ENCODE data around the gene UVRAG. TPM values are rescaled to one million over a fixed set of nuclear protein-coding genes. Genes with fewer than 3 reads are reported as not detected.
A peak's percentile ranks its signal among the peaks of the same experiment; 100 is the strongest.

The UVRAG gene
- total and polyA plus RNA-seq, 7 donors, result 6.2 to 16.8 (median 13.6) TPM

DNA sequence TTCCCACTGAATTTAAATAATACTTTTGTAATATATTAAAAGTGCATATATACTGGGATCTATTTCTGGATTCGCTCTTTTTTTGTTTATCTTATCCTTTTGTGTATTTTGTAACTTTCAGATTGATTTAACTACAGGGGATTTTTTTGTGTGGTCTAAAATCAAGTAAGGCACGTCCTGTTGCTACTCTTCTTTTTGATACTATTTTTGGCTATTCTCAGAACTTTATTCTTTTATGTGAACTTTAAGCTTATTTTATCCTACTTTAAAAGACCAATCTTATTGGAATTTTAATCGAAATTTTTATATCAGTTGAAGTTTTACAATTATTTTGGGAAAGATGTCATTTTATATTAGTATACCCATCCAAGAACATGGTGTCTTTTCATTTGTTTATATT, 106.8 kb downstream of the UVRAG start:
- Histone ChIP-seq H3K9me3 (no peaks in the 10 kb centered on the region), H3K36me3 (ENCODE audit: insufficient read depth in 1 of 2, low read depth in 1 of 2) (no peaks in the 10 kb centered on the region), H3K4me1 (peaks cover 26% of the 10 kb centered on the region), H3K4me3 (no peak overlapping the region), H3K27me3 (ENCODE audit: insufficient read depth in 3 of 3, low read length in 2 of 3) (no peaks in the 10 kb centered on the region), H3K27ac (no peak overlapping the region)
- WGBS, 3 donors, result 86 to 93% (median 90%) methylated on average over 3 of the region's 3 CpGs
- TF ChIP-seq, protein P1, sequence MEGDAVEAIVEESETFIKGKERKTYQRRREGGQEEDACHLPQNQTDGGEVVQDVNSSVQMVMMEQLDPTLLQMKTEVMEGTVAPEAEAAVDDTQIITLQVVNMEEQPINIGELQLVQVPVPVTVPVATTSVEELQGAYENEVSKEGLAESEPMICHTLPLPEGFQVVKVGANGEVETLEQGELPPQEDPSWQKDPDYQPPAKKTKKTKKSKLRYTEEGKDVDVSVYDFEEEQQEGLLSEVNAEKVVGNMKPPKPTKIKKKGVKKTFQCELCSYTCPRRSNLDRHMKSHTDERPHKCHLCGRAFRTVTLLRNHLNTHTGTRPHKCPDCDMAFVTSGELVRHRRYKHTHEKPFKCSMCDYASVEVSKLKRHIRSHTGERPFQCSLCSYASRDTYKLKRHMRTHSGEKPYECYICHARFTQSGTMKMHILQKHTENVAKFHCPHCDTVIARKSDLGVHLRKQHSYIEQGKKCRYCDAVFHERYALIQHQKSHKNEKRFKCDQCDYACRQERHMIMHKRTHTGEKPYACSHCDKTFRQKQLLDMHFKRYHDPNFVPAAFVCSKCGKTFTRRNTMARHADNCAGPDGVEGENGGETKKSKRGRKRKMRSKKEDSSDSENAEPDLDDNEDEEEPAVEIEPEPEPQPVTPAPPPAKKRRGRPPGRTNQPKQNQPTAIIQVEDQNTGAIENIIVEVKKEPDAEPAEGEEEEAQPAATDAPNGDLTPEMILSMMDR (IDR thresholded peaks at IDR 0.05), result no peak
- DNase-seq, result no peak
- intact Hi-C loops (cut with DNase I), result no loop called here
- ATAC-seq, result no peak

DNA sequence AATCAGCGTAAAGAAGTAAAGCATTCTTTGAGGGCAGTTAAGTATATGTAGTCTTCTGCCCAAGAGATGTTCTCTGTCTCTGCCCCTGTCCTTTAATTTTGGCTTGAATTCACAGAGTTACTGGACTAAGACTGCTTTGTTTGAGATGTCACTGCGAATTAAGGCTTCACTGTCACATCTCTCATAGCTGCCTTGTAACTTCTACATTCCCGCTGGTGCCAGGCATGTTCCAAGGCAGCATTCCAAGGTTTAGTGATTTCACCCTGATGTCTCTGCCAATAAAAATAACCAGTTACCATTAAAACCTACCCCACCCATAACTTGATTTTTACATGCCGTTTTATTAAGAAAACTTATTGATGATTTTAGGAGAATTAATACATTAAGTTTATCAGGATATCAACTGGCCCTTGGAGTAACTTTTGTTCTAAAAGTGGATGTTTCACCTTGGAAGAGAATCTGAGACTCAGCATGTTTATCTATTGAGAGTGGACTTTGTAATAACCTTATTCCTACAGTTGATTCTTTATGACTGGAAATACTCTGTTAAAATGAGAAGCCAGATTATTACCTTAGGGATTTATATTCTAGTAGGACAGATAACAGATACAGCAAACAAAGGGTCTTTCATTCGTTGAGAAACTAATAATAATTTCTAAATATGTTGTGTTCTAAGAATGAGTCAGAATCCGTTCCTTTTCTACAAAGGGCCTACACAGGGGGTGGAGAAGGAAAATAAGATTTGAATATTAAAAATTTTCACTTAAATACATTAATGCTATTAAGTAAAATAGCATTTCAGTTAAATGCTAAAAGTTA, 110.2 kb downstream of the UVRAG start:
- 36 to 46% (median 40%) methylated on average over 6 of the region's 6 CpGs for WGBS, 3 donors

DNA sequence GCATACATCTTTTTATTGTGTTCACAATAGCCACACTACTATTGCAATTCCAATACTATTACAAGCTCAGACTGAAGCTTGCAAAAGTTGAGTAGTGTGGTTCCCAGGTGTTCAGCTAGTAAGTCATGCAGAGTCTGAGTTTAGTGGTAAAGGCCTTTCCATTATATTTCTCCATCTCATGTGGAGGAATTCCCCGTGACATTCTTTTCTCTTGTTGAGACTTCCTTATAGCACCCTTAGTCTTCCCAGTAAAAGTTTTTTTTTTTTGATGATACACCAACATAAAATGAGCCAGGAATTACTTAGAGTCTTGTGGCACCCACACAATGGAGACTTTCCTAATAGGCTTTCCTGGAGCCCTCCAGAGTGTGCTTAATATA, 110.8 kb downstream of the UVRAG start:
- DNase-seq, result no peak
- Histone ChIP-seq H3K4me1 (peaks cover 9% of the 10 kb centered on the region), H3K27me3 (ENCODE audit: insufficient read depth in 3 of 3, low read length in 2 of 3) (no peaks in the 10 kb centered on the region), H3K4me3 (no peak overlapping the region), H3K9me3 (no peaks in the 10 kb centered on the region), H3K27ac (no peak overlapping the region), H3K36me3 (ENCODE audit: insufficient read depth in 1 of 2, low read depth in 1 of 2) (no peaks in the 10 kb centered on the region)
- no peak for ATAC-seq
- TF ChIP-seq, protein P1 (IDR thresholded peaks at IDR 0.05), result no peak
- WGBS, 3 donors, result 95 to 100% (median 100%) methylated on average over 1 of the region's 1 CpG
- intact Hi-C loops (cut with DNase I), result no loop called here

More for the DNA sequence above, 110.2 kb downstream of the UVRAG start:
- DNase-seq (peak in 1 of 2 donors; percentile 26), ATAC-seq (peak in 2 of 4 donors; percentile 35 to 69)
- Histone ChIP-seq H3K27ac (no peak overlapping the region), H3K27me3 (ENCODE audit: insufficient read depth in 3 of 3, low read length in 2 of 3) (no peaks in the 10 kb centered on the region), H3K36me3 (ENCODE audit: insufficient read depth in 1 of 2, low read depth in 1 of 2) (no peaks in the 10 kb centered on the region), H3K4me3 (no peak overlapping the region), H3K4me1 (peaks cover 9% of the 10 kb centered on the region), H3K9me3 (no peaks in the 10 kb centered on the region)
- TF ChIP-seq, protein P1 (IDR thresholded peaks at IDR 0.05), result no peak
- intact Hi-C loops (cut with DNase I), result no loop called here

DNA sequence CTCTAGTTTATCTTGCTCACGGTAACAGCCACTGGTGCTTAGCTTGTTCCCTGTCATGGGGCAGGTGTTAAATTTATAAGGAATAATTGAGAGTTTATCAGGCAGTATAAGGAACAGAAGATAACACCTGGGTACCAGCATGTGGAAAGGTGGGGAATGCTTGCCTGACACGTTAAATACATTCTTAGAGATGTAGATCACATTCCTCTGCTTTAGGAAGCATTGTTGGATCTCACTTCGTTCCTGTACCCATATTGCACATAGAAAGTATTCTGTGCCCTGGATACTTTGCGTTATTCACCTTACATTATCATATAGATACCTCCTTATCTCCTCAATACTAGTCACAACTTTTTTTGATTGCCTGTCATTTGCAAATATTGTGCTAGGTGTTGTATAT, 114.7 kb downstream of the UVRAG start:
- 94 to 96% (median 95%) methylated on average over 4 of the region's 4 CpGs for WGBS, 3 donors
- no peak overlapping the region for H3K4me3 ChIP-seq
- intact Hi-C loops (cut with DNase I), result no loop called here
- H3K4me1 ChIP-seq, result peaks cover 6% of the 10 kb centered on the region
- no peaks in the 10 kb centered on the region for H3K27me3 ChIP-seq (ENCODE audit: insufficient read depth in 3 of 3, low read length in 2 of 3)
- no peaks in the 10 kb centered on the region for H3K36me3 ChIP-seq (ENCODE audit: insufficient read depth in 1 of 2, low read depth in 1 of 2)
- H3K27ac ChIP-seq, result no peak overlapping the region
- ATAC-seq (no peak), DNase-seq (no peak)
- H3K9me3 ChIP-seq, result no peaks in the 10 kb centered on the region
- TF ChIP-seq, protein P1 (IDR thresholded peaks at IDR 0.05), result no peak
